HG03095 (cell line): ENCODE results near the gene FBLN1.
"Not testable (repeated sequence)": the region's sequence is repeated elsewhere in the genome, so short reads cannot be mapped to it uniquely, and the experiment has no call there.

Experiments used
- ATAC-seq: cut with Tn5 transposase; IDR thresholded peaks from one replicate; pipeline ENCODE4 v1.9.1; 2021; ENCODE audit warnings: moderate library complexity; ENCODE audit not compliant: unreplicated experiment

FBLN1 gene

GRCh38 chr22:45526768-45527360 is 24.2 kb downstream of the FBLN1 start:
- ATAC-seq, result no peak

GRCh38 chr22:45527456-45527855 is 24.8 kb downstream of the FBLN1 start:
- no peak for ATAC-seq

GRCh38 chr22:45528046-45528445 is 25.4 kb downstream of the FBLN1 start:
- ATAC-seq, result no peak

DNA sequence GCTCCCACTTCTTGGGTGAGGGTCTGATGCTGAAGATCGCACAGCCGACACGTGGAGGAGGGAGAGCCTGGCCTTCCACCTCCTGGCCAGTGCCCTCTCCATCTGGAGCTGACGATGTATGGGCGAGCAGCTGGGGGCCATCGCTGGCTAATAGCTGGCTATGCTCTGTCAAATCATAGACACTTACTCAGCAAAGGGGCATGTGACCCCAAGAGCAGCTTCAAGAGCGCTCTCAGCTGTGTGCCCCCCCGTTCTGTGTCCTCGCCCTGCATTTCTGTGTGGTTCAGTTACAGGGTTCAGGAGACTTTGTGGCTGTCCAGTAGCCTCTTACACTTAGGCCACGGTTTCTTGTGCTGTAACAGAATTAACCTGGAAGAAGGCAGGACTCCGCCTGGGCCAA is 26.4 kb downstream of the FBLN1 start:
- ATAC-seq, result no peak

GRCh38 chr22:45529971-45530575 is 27.4 kb downstream of the FBLN1 start:
- no peak for ATAC-seq

DNA sequence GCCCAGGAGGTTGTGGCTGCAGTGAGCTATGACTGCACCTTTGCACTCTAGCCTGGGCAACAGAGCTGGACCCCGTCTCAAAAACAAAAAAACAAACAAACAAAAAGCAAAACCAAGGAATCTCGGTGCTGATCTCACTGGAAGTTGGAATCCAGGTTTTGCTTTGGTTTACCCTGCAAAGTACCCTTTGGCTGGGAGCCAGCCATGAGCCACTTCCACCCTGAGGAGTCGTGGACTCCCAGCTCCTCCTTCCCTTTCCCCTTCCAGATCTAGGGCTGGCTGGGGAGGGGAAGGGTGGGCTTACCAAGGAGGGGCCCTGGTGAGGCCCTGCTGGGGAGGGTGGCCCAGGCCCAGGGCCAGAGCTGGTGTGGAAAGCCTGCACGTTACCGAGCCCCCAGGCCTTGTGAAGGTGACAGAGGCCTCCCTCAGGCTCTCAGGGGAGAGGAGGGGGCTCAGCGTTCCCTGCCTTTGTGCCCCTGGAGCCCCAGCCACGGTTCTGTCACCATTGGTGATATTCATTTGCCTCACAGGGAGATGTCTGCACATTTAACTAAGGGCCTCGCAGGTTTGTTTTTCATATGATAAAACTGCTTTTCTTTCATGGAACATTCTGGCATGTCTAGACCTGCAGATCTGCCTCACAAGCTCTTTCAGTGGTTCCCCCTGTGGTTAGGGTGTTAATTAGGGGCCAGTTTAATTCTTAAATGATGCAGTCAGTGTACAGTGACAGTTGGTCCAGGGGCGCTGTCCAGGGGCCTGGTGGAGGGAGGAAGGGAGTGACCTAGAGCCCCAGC is 29.0 kb downstream of the FBLN1 start:
- ATAC-seq, result no peak

GRCh38 chr22:45532235-45532631 is 29.6 kb downstream of the FBLN1 start:
- ATAC-seq, result no peak

- no peak for ATAC-seq
Measured at GRCh38 chr22:45533703-45534102, 31.0 kb downstream of the FBLN1 start.

DNA sequence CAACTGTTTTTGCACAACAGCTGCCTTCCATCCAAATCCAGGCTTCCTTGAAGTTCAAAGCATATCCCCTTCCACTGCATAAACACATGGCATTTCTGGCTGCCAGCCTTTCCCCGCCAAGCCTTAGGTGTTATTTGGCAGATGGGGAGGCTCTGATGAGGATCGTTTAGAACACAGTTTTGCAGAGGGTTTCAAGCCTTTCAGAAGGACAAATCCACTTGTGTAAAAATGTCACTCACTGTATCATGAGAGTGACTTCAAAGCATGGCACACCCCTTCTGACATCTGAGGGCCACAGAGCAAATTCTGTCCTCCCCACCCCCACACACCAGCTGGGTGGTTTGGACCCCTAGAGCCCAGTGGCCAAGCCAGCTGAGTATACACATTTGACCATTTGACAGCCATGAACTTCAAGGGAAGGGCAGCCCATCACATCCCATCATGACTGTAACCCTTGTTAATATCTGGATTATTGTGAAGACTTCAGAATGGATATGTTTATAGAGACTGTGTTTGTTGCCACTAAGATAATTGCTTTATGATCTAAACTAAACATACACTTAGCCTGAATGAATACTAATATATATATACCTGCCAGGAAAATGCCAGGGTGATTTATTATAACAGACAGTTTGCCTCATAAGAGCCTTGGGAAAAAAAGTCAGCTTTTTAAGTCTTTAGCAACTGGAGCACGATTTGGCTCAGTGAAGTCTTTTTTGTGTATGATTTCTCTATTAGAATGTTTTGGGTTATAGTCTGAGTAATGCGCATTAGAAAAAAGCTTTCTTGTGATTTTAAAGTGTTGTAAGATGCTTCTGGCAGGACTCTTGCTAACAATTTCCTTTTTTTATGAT is 31.9 kb downstream of the FBLN1 start:
- ATAC-seq, result no peak

GRCh38 chr22:45535290-45535689 is 32.6 kb downstream of the FBLN1 start:
- ATAC-seq, result no peak

DNA sequence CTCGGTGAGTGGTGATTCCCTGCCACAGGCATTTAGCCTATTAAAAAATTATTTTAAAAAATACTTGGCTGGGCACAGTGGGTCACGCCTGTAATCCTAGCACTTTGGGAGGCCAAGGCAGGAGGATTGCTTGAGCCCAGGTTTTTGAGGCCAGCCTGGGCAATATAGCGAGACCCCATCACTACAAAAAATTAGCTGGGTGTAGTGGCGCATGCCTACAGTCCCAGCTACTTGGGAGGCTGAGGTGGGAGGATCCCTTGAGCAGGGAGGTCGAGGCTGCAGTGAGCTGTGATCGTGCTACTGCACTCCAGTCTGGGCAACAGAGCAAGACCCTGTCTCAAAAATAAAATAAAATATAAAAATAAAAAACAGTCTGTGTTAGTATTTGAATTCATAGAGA is 33.2 kb downstream of the FBLN1 start:
- not testable (repeated sequence) for ATAC-seq

- ATAC-seq, result no peak
Measured at GRCh38 chr22:45537734-45538181, 35.1 kb downstream of the FBLN1 start.

- ATAC-seq, result no peak
Measured at GRCh38 chr22:45538281-45538680, 35.6 kb downstream of the FBLN1 start.

DNA sequence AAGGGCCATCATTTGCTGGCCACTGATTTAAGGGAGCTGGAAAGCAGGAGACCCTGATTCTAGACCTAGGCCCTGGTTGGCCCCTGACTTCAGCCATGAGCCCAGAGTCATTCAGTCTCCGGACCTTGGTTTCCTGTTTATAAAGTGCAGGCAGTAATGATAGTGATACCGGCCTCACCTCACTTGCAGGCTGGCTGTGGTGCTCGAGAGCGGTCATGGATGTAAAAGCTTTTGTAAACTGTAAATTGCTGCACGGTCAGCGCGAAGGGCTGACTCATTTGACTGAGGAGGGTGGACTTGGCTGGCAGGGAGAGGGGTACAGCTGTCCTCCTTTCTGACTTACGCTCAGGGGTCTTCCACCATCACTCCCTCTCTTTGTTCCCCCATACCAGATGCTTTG is 37.4 kb downstream of the FBLN1 start:
- no peak for ATAC-seq

DNA sequence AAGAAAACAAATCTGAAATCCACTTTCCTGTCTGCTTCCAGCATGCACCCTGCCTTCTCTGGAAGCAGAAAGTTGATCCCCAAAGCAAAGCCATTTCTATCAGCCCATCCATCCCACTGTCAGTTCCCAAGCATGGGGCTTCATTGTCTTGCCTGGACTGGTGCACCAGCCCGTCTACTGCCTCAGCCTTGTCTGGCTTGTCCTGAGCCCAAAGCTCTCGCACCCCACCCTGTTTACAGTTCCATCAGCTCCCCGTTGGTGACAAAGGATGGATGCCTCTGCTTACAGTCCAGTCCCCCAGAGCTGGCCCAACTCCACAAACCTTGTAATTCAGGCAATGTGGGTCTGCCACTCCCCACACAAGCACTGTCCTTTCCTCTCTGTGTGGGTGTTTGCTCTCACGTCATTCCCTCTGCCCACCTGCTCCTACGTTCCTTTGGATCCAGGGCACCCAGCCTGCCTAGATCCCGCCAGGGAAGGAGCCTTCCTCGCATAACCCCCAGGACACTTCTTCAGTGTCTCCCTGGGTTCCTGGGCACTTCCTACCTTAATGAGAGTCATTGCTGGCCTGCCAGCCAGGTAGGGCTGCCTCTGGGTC is 38.8 kb downstream of the FBLN1 start:
- no peak for ATAC-seq

- ATAC-seq, result no peak
Measured at GRCh38 chr22:45542001-45542520, 39.4 kb downstream of the FBLN1 start.

DNA sequence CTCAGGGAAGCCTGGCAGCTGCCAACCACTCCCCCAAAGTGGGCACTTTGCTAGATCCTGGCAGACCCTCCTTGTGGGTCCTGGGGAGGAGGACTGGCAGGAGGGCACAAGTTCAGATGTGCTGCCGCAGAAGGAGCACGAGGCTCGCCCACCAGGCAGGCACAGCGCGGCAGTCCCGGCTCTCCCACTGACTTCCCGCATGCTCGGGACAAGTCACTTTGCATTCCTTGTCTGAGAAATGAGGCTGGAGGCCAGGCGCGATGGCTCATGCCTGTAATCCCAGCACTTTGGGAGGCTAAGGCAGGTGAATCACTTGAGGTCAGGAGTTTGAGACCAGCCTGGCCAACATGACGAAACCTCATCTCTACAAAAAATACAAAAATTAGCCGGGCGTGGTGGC is 40.1 kb downstream of the FBLN1 start:
- not testable (repeated sequence) for ATAC-seq

DNA sequence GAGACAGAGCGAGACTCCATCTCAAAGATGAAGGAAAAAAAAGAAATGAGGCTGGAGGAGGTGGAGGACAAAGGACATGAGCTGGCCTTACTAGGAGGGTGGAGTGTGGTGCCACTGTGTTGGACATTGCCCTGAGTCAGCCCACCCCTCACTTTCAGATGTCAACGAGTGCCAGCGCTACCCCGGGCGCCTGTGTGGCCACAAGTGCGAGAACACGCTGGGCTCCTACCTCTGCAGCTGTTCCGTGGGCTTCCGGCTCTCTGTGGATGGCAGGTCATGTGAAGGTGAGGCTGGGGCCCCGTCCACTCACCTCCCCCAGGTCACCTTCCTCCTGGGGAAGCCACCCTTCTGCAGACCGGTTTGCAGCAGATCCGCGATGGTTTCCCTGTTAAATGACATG is 40.6 kb downstream of the FBLN1 start:
- no peak for ATAC-seq

DNA sequence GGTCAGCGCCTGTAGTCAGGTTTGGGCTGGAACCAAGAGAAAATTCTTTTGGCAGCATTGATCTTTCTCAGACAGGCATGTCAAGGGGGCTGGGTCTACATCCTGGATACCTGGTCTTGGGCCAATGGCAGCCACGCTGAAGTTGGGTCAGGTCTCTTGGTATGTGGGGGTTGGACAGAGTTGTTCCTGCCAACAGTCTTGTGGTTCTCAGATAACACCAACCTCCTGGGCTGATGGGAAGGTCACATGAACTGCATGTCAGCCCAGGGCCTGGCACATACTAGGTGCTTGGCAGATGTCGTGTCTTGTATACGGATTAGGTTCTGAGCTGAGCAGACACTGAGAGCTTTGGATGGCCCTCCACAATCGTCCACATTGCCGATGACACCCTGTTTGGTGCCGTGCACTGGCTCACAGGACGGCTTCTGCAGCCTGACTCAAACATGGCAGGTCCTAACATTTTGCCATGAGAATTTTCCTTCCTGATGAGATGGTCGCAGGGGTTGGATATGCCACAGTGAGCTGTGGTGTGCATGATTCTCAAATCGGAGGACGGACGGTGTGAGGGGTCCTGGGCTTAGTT is 42.0 kb downstream of the FBLN1 start:
- ATAC-seq, result no peak

DNA sequence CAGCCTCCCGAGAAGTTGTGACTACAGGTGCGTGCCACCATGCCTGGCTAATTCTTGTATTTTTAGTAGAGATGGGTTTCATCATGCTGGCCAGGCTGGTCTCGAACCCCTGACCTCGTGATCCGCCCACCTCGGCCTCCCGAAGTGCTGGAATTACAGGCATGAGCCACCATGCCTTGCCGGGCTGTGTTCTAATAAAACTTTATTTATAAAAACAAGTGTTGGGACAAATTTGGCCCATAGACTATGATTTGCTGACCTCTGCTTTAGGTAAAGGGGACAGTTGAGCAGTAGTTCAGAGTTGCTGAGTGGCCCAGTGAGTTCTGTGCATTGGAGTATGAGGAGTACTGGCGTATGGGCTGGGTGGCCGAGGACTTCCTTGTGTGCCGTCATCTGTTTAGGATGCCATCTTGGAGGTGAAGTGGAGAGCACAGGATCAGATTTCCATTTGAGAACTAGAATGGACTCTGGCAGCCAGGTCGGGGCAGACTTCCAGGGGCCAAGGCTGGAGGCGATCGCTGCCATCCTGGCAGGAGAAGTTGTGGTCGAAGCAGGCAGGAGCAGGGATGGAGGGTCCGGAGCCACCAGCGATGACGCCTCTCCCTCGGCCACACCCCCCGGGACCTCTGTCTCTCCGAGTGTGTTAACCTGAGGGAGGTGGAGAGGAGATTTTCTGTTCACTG is 43.8 kb downstream of the FBLN1 start:
- no peak for ATAC-seq
